Mammary epithelial cell (primary cell): ENCODE data around the gene SLC1A4.

Experiments
- CTCF ChIP-seq, 2 donors: IDR thresholded peaks in 1 of 2; conservative IDR thresholded peaks in 1 of 2; 2 replicates each; pipeline ENCODE4 v1.5.1; 2011 to 2012; ENCODE audit warnings: inconsistent platforms in 2 of 2, low read length in 2 of 2, mild to moderate bottlenecking in 2 of 2, control low read depth in 1 of 2, low read depth in 1 of 2; ENCODE audit not compliant: insufficient read depth in 1 of 2; ENCODE audit errors: extremely low read depth in 1 of 2
- EZH2 ChIP-seq: IDR thresholded peaks from 2 replicates; pipeline ENCODE4 v1.6.1; 2012; ENCODE audit warnings: low read length, inconsistent platforms, borderline replicate concordance

- TF ChIP-seq CTCF (conservative IDR thresholded peaks at IDR 0.05 in 1 of 2, IDR thresholded peaks at IDR 0.05 in 1 of 2; ENCODE audit: extremely low read depth in 1 of 2, insufficient read depth in 1 of 2, low read depth in 1 of 2, low read length in 2 of 2) (no peak), EZH2 (no peak)
These were observed 29.8 kb downstream of the SLC1A4 start for GRCh38 chr2:65019010-65019409.
